H1 (cell line): ENCODE results near the gene NTS.

ENCODE experiments used
- ASH2L ChIP-seq: fragments of 200-600, 300-600 bp; sonication (generic); IDR thresholded peaks from one replicate; pipeline ENCODE4 v1.7.1; 2017; ENCODE audit warnings: low read length
- EZH2 ChIP-seq: fragments of 200-600 bp; sonication (generic); IDR thresholded peaks from 2 replicates; pipeline ENCODE4 v1.7.1; 2012; ENCODE audit warnings: low read depth, mild to moderate bottlenecking, moderate library complexity, low read length, inconsistent platforms; ENCODE audit not compliant: severe bottlenecking
- HDAC2 ChIP-seq, 2 experiments: fragments of 300-600 bp in 1 of 2; sonication (generic) in 1 of 2; IDR thresholded peaks; 2 replicates each; pipeline ENCODE4 v1.6.1; 2011 to 2012; ENCODE audit warnings: low read depth in 2 of 2, low read length in 2 of 2, mild to moderate bottlenecking in 2 of 2, moderate library complexity in 2 of 2, borderline replicate concordance in 1 of 2, inconsistent platforms in 1 of 2
- KDM1A ChIP-seq: fragments of 200-600, 300-600 bp; sonication (generic); IDR thresholded peaks from 2 replicates; pipeline ENCODE4 v1.7.1; 2016; ENCODE audit warnings: mild to moderate bottlenecking, low read length, borderline replicate concordance
- TEAD4 ChIP-seq: IDR thresholded peaks from 2 replicates; pipeline ENCODE4 v1.6.1; 2012; ENCODE audit warnings: low read depth, low read length, inconsistent platforms, mixed read lengths
- TF ChIP-seq, protein P1 (sequence below), 3 experiments: IDR thresholded peaks; 1 replicate in 2 of 3; 2 replicates in 1 of 3; pipeline versions ENCODE4 v1.5.1 to v1.6.1; 2011; ENCODE audit warnings: low read length in 3 of 3, mild to moderate bottlenecking in 3 of 3, inconsistent platforms in 2 of 3, low read depth in 1 of 3, moderate library complexity in 1 of 3; ENCODE audit not compliant: insufficient read depth in 1 of 3; ENCODE audit errors: control extremely low read depth in 1 of 3
- TF ChIP-seq, protein P2 (sequence below): IDR thresholded peaks from 2 replicates; pipeline ENCODE4 v1.6.1; 2012; ENCODE audit warnings: inconsistent platforms

DNA sequence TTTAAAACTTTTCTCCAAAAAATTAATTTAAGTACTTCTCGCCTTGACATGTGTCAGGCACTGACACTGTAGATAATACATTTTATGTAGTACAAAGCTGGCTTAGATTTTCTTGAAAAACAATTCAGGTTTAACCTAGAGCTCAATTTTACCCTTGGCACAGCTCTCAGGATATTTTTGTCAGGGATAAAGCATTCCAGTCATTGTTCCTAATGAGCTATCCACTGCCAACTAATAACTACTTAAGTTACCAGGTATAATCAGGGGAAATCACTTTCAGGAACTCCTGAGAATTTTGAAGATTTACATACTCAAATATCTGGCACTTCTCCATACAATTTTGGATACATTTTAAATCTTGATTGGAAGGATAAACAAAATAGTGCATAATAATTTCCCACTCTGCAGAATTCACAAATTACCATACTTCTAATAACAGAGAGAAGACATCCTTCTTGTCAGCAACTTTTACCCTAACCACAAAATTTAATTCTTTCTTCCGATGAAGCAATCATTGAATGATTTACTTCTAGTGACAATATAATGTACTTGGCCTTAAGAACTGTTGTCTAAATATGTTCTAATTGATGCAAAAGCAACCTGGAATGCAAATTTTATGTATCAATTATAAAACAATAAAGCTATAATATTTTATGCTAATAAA lies 42.6 kb upstream of the NTS start:
- TF ChIP-seq, protein P1, sequence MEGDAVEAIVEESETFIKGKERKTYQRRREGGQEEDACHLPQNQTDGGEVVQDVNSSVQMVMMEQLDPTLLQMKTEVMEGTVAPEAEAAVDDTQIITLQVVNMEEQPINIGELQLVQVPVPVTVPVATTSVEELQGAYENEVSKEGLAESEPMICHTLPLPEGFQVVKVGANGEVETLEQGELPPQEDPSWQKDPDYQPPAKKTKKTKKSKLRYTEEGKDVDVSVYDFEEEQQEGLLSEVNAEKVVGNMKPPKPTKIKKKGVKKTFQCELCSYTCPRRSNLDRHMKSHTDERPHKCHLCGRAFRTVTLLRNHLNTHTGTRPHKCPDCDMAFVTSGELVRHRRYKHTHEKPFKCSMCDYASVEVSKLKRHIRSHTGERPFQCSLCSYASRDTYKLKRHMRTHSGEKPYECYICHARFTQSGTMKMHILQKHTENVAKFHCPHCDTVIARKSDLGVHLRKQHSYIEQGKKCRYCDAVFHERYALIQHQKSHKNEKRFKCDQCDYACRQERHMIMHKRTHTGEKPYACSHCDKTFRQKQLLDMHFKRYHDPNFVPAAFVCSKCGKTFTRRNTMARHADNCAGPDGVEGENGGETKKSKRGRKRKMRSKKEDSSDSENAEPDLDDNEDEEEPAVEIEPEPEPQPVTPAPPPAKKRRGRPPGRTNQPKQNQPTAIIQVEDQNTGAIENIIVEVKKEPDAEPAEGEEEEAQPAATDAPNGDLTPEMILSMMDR (IDR thresholded peaks at IDR 0.05; ENCODE audit: control extremely low read depth in 1 of 3, insufficient read depth in 1 of 3, low read depth in 1 of 3, low read length in 3 of 3), result no peak
- TF ChIP-seq ASH2L, result no peak
- no peak for TF ChIP-seq EZH2
- TF ChIP-seq, protein P2, sequence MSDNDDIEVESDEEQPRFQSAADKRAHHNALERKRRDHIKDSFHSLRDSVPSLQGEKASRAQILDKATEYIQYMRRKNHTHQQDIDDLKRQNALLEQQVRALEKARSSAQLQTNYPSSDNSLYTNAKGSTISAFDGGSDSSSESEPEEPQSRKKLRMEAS, result no peak
- no peak for TF ChIP-seq KDM1A
- TF ChIP-seq TEAD4, result no peak
- TF ChIP-seq HDAC2 (IDR thresholded peaks at IDR 0.05; ENCODE audit: borderline replicate concordance in 1 of 2, low read depth in 2 of 2, low read length in 2 of 2), result no peak
